Endothelial cell (in vitro differentiated cells): ENCODE data around the gene EYA2. TPM values are rescaled to one million over a fixed set of nuclear protein-coding genes. Genes with fewer than 3 reads are reported as not detected.

Experiments used
- DNase-seq: peaks from one replicate; pipeline ENCODE4 v3.0.0; 2021; ENCODE audit warnings: low spot score
- H3K27ac Mint-ChIP-seq: one replicate; pipeline ENCODE4 v1.8.0; 2021; ENCODE audit warnings: mixed read lengths, inconsistent platforms; ENCODE audit not compliant: unreplicated experiment
- H3K27me3 Mint-ChIP-seq: one replicate; pipeline ENCODE4 v1.8.0; 2021; ENCODE audit warnings: mild to moderate bottlenecking, moderate library complexity, mixed read lengths, inconsistent platforms; ENCODE audit not compliant: unreplicated experiment
- H3K36me3 Mint-ChIP-seq: one replicate; pipeline ENCODE4 v1.8.0; 2021; ENCODE audit warnings: mild to moderate bottlenecking, low read depth, mixed read lengths, inconsistent platforms; ENCODE audit not compliant: unreplicated experiment
- H3K4me1 Mint-ChIP-seq: one replicate; pipeline ENCODE4 v1.8.0; 2021; ENCODE audit warnings: mild to moderate bottlenecking, mixed read lengths, inconsistent platforms; ENCODE audit not compliant: unreplicated experiment
- H3K4me3 Mint-ChIP-seq: one replicate; pipeline ENCODE4 v1.8.0; 2021; ENCODE audit warnings: mild to moderate bottlenecking, mixed read lengths, inconsistent platforms; ENCODE audit not compliant: unreplicated experiment
- H3K9me3 Mint-ChIP-seq: one replicate; pipeline ENCODE4 v1.8.0; 2021; ENCODE audit warnings: mixed read lengths, inconsistent platforms; ENCODE audit not compliant: unreplicated experiment
- total RNA-seq: library from RNA; stranded (reverse); fragmentation: NEBNext Ultra II Directional; extraction: Animal tissue kit (Norgen Biotek cat#: 25700); gene quantifications from one replicate; pipeline ENCODE4 v1.2.1, GENCODE V29; 2021; ENCODE audit not compliant: unreplicated experiment
- TF ChIP-seq, protein P1 (sequence below): fragments of 200-600 bp; sonication (generic); IDR thresholded peaks from one replicate; pipeline ENCODE4 v1.5.0; 2021; ENCODE audit warnings: antibody characterized with exemption; ENCODE audit not compliant: unreplicated experiment

The EYA2 gene
- total RNA-seq, 1 donor from 2014 or later = not detected

DNA sequence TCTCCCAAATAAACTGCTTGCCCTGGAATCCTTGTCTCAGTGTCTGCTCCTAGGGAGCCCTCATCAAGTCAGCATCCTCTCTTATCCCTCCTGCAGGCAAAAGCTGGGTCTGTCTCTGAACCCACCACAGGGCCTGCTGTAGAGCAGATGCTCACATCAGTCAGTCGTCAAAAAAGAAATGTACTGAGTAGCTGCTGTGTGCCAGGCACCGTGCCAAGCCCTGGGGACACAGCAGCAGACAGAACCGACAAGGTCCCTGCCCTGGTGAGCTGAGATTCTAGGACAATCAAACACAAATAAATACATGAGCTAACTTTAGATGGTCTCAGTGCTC is 68.5 kb downstream of the EYA2 start:
- Mint-ChIP-seq H3K27me3 (peaks cover 4% of the 10 kb centered on the region), H3K36me3 (no peaks in the 10 kb centered on the region), H3K9me3 (no peaks in the 10 kb centered on the region), H3K27ac (no peak overlapping the region), H3K4me1 (no peaks in the 10 kb centered on the region), H3K4me3 (no peak overlapping the region)
- no peak for DNase-seq
- TF ChIP-seq, protein P1, sequence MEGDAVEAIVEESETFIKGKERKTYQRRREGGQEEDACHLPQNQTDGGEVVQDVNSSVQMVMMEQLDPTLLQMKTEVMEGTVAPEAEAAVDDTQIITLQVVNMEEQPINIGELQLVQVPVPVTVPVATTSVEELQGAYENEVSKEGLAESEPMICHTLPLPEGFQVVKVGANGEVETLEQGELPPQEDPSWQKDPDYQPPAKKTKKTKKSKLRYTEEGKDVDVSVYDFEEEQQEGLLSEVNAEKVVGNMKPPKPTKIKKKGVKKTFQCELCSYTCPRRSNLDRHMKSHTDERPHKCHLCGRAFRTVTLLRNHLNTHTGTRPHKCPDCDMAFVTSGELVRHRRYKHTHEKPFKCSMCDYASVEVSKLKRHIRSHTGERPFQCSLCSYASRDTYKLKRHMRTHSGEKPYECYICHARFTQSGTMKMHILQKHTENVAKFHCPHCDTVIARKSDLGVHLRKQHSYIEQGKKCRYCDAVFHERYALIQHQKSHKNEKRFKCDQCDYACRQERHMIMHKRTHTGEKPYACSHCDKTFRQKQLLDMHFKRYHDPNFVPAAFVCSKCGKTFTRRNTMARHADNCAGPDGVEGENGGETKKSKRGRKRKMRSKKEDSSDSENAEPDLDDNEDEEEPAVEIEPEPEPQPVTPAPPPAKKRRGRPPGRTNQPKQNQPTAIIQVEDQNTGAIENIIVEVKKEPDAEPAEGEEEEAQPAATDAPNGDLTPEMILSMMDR = no peak

DNA sequence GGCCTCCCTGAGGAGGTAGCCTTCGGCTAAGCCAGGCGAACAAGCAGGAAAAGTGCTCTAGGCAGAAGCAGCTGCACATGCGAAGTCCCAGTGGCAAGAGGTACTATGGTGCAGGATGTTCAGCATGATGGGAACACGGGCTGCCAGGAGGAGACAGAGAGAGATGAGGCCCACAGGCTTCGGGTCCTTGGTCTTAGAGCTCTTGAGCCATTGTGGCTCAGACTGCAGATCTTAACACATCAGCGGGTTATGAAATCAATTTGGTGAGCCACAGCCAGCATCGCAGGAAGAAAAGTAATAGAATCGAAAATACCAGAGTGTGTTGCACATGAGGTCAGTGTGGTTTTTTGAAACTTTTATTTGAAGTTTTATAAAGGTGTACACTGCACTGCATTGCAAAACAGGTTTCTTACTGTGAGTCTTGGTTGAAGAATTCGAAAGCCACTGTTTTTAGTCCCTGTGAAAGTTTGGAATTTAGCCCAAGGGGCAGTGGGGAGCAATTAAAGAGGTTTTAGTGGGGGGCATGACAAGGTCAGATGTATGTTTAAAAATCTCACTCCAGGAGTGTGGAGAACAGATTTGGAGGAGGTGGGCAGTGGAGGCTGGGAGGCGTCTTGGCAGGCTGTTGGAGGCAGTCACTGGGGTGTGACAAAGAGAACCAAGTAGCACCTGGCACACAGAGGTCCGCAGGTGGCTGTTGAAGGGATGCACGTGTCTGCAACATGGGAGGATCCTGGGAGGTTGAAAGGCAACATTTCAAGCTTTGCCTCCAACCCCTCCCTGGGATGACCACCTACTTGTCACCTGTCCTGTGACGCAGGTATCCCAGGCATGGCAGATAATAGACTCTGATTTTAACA is 69.3 kb downstream of the EYA2 start:
- H3K27me3 Mint-ChIP-seq = peaks cover 4% of the 10 kb centered on the region
- TF ChIP-seq, protein P1 = no peak
- no peaks in the 10 kb centered on the region for H3K36me3 Mint-ChIP-seq
- H3K9me3 Mint-ChIP-seq = no peaks in the 10 kb centered on the region
- no peak overlapping the region for H3K27ac Mint-ChIP-seq
- DNase-seq = no peak
- H3K4me1 Mint-ChIP-seq = no peaks in the 10 kb centered on the region
- H3K4me3 Mint-ChIP-seq = no peak overlapping the region

DNA sequence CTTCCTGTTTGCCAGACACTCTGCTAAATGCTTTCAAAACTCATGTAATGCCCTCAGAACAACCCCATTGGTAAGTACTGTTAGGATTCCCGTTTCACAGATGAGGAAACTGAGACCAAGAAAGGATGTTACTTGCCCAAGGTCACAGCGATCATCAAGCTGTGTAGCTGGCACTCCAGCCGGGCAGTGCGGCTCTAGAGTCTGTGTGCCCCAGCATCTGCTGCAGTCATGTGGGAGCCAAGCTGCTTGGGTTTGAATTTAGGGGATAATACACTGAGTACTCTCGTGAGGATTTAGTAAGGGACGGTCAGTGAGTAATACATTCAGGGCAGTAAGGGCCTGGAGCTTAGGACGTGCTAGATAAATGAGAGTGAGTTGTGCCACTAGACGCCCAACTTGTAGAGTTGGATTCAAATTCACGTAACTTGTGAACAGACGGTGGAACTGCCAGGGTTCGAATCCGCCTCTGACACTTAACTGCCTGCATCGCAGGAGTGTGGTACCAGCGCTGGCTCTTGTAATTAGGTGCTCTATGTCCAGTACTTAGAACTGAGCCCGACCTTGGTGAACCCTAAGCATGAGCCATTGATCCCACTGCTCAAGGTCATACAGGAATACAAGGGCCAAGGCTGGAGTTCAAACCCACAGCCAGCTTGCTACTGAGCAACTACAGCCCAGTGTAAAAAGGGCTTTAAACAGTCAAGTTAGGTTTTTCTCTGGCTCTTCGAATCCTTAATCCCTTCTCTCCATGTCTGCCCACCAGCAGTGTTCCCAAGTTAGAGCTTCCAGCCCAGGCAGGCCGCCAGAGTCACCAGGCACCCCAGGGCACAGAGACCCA is 70.2 kb downstream of the EYA2 start:
- H3K27ac Mint-ChIP-seq = no peak overlapping the region
- DNase-seq = no peak
- no peak overlapping the region for H3K4me3 Mint-ChIP-seq

DNA sequence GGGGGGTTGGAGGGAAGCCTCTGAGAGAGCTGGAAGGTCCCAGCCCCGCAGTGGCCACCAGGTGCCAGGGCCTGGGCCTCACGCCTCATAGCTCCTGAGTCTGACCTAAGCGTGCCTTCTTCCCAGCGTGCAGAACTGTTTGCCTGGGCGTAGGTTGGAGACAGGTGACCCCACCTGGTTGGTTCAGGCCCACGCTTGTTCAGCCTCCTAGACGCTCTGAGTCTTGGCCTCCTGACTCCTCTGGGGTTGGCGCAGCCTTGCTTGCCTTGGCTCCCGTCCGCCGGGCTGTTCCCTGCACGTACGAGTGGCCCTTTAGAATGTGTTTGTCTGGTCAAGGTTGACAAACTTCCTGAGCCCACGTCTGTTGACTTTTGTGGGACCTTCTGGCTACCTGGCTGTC is 70.8 kb downstream of the EYA2 start:
- Mint-ChIP-seq H3K27me3 (peaks cover 4% of the 10 kb centered on the region), H3K4me1 (no peaks in the 10 kb centered on the region), H3K9me3 (no peaks in the 10 kb centered on the region), H3K27ac (no peak overlapping the region), H3K36me3 (no peaks in the 10 kb centered on the region), H3K4me3 (no peak overlapping the region)
- DNase-seq = no peak
- TF ChIP-seq, protein P1 = no peak

More for the DNA sequence above, 70.2 kb downstream of the EYA2 start:
- H3K27me3 Mint-ChIP-seq = peaks cover 4% of the 10 kb centered on the region
- no peaks in the 10 kb centered on the region for H3K4me1 Mint-ChIP-seq
- H3K9me3 Mint-ChIP-seq = no peaks in the 10 kb centered on the region
- no peaks in the 10 kb centered on the region for H3K36me3 Mint-ChIP-seq
- TF ChIP-seq, protein P1 = no peak

DNA sequence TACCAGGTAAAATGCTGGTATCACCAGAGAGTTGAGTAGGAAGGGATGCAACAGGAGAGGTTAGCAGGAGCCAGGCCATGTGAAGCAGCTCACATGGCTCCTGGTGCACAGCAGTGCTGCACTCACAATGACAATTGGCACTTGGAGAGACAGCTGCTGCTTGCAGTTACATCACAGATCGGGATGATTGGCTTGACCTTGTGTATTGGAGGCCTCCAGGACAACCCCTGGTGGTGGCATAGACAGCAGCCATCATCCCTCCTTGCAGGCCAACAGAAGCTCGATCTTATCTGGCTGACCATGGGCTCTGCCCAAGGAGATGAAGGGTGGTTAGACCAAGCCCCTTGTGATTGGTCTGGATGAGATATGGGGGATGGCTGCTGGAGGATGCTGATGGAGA is 73.0 kb downstream of the EYA2 start:
- no peak overlapping the region for H3K4me3 Mint-ChIP-seq
- TF ChIP-seq, protein P1 = no peak

More for the DNA sequence above, 73.0 kb downstream of the EYA2 start:
- no peak overlapping the region for H3K27ac Mint-ChIP-seq
- no peaks in the 10 kb centered on the region for H3K4me1 Mint-ChIP-seq
- no peaks in the 10 kb centered on the region for H3K9me3 Mint-ChIP-seq
- no peak for DNase-seq
- no peaks in the 10 kb centered on the region for H3K36me3 Mint-ChIP-seq
- H3K27me3 Mint-ChIP-seq = peaks cover 4% of the 10 kb centered on the region
